Glomerular endothelial cell (primary cell): ENCODE results near the gene HYI. TPM values are rescaled to one million over a fixed set of nuclear protein-coding genes. Genes with fewer than 3 reads are reported as not detected.
"Not testable (repeated sequence)": the region's sequence is repeated elsewhere in the genome, so short reads cannot be mapped to it uniquely, and the experiment has no call there.

Experiments
- DNase-seq: peaks from one replicate; pipeline ENCODE4 v3.0.0-alpha.2; 2011; ENCODE audit warnings: low read depth, low spot score; ENCODE audit errors: extremely low read depth
- total RNA-seq: library from RNA; depleted of rRNA; stranded (reverse); fragments of >200 nt; gene quantifications from 2 replicates; pipeline ENCODE4 v1.2.3, GENCODE V29; 2015

HYI gene
- total RNA-seq, 1 donor from 2014 or later: 292 TPM

- no peak for DNase-seq
Measured at GRCh38 chr1:43465505-43466067, 11.9 kb upstream of the HYI start.

- no peak for DNase-seq
Measured at GRCh38 chr1:43464681-43465504, 11.2 kb upstream of the HYI start.

GRCh38 chr1:43463479-43463878 lies 9.7 kb upstream of the HYI start:
- DNase-seq: no peak

GRCh38 chr1:43460988-43461693 lies 7.4 kb upstream of the HYI start:
- no peak for DNase-seq

- not testable (repeated sequence) for DNase-seq
Measured at GRCh38 chr1:43458379-43458778, 4.6 kb upstream of the HYI start.

- no peak for DNase-seq
Measured at GRCh38 chr1:43455213-43455889, 1.6 kb upstream of the HYI start.

GRCh38 chr1:43454270-43455011 lies 710 bp upstream of the HYI start:
- no peak for DNase-seq

GRCh38 chr1:43452789-43453441 lies 816 bp downstream of the HYI start:
- DNase-seq: no peak

GRCh38 chr1:43451701-43452532 lies 1.8 kb downstream of the HYI start:
- no peak for DNase-seq

- no peak for DNase-seq
Measured at GRCh38 chr1:43451157-43451591, 2.6 kb downstream of the HYI start.

GRCh38 chr1:43450251-43450941 lies 3.3 kb downstream of the HYI start:
- no peak for DNase-seq

GRCh38 chr1:43449708-43450069 lies 4.0 kb downstream of the HYI start:
- DNase-seq: no peak

GRCh38 chr1:43448955-43449707 lies 4.6 kb downstream of the HYI start:
- DNase-seq: no peak

GRCh38 chr1:43447891-43448708 lies 5.6 kb downstream of the HYI start:
- DNase-seq: no peak

GRCh38 chr1:43446881-43447835 lies 6.6 kb downstream of the HYI start:
- no peak for DNase-seq

GRCh38 chr1:43446388-43446740 lies 7.4 kb downstream of the HYI start:
- no peak for DNase-seq
